ENCODE results near the gene RADX. TPM values are rescaled to one million over a fixed set of nuclear protein-coding genes. Genes with fewer than 3 reads are reported as not detected.

Gene RADX
- total RNA-seq, 3 donors from 2014 or later = 3.8 to 5.6 (median 4.2) TPM

DNA sequence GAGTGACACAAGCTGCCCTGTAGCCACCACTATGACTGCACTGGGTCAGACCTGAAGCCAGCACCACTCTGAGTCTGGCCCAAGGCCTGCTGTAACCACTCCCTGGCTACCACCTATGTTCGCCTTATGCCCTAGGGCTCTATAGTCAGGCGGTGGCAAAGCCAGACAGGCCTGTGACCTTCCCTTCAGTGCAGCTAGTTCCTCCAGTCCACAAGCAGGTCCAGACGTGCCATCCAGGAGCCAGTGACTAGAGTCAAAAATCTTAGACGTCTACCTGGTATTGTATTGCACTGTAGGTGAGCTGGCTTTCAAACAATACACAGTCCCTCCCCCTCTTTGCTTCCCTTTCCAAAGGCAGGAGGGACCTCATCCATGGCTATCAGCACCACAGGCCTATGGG lies 60.7 kb downstream of the RADX start:
- no peaks in the 10 kb centered on the region for H3K9me3 ChIP-seq
- H3K27me3 ChIP-seq = peaks cover 0 to 30% of the 10 kb centered on the region in 2 donors
- intact Hi-C loops (cut with DNase I; ENCODE audit: low total_unique reads) = no loop called here
- no peaks in the 10 kb centered on the region for H3K36me3 ChIP-seq
- no peak for DNase-seq (ENCODE audit: low spot score in 2 of 2)
- no peaks in the 10 kb centered on the region for H3K4me1 ChIP-seq
- H3K4me3 ChIP-seq = no peak overlapping the region
- H3K27ac ChIP-seq = no peak overlapping the region
- TF ChIP-seq, protein P1, sequence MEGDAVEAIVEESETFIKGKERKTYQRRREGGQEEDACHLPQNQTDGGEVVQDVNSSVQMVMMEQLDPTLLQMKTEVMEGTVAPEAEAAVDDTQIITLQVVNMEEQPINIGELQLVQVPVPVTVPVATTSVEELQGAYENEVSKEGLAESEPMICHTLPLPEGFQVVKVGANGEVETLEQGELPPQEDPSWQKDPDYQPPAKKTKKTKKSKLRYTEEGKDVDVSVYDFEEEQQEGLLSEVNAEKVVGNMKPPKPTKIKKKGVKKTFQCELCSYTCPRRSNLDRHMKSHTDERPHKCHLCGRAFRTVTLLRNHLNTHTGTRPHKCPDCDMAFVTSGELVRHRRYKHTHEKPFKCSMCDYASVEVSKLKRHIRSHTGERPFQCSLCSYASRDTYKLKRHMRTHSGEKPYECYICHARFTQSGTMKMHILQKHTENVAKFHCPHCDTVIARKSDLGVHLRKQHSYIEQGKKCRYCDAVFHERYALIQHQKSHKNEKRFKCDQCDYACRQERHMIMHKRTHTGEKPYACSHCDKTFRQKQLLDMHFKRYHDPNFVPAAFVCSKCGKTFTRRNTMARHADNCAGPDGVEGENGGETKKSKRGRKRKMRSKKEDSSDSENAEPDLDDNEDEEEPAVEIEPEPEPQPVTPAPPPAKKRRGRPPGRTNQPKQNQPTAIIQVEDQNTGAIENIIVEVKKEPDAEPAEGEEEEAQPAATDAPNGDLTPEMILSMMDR (IDR thresholded peaks at IDR 0.05) = no peak
- TF ChIP-seq POLR2AphosphoS5 (IDR thresholded peaks at IDR 0.05) (no peak), POLR2A (IDR thresholded peaks at IDR 0.05) (no peak)

DNA sequence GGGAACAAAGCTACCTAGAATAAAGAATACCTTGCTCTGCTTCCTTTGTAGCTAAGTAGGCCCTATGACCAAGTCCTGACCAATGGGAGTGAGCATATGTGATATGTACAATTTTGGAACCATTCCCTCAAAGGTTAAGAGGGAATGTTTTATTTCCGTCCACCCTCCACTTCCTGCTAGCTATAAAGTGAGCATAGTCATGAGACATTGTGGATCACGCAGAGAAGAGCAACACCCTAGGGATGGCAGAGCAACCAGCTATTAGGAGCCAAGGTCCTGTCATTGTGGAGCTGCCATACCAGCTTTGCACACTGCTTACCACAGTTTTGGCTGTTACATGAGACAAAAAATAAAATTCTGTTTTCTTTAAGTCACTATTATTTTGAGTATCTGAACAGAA lies 68.9 kb downstream of the RADX start:
- intact Hi-C loops (cut with DNase I; ENCODE audit: low total_unique reads) = no loop called here
- no peak overlapping the region for H3K4me3 ChIP-seq
- no peak overlapping the region for H3K27ac ChIP-seq
- peaks cover 0 to 60% of the 10 kb centered on the region in 2 donors for H3K27me3 ChIP-seq
- H3K9me3 ChIP-seq = no peaks in the 10 kb centered on the region
- TF ChIP-seq, protein P1 (IDR thresholded peaks at IDR 0.05) = no peak
- TF ChIP-seq POLR2AphosphoS5 (IDR thresholded peaks at IDR 0.05) = no peak
- no peak for TF ChIP-seq POLR2A (IDR thresholded peaks at IDR 0.05)
- no peak for DNase-seq (ENCODE audit: low spot score in 2 of 2)
- no peaks in the 10 kb centered on the region for H3K36me3 ChIP-seq
- H3K4me1 ChIP-seq = no peaks in the 10 kb centered on the region

DNA sequence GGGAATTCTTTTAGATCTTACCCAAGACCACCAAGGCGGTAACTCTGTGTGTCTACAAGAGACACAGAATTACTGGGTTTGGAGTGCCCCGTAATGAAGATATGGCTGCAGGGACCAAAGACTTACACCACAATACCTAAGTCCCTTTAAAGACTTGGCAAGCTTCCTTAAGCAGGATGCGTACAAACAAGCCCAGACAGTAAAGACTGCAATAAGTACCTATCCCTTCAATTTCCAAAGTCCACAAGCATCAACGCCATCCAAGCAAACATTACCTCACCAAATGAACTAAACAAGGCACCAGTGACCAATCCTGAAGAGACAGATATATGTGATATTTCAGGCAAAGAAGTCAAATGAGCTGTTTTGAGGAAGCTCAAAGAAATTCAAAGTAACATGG lies 72.4 kb downstream of the RADX start:
- no peak for DNase-seq (ENCODE audit: low spot score in 2 of 2)
- intact Hi-C loops (cut with DNase I; ENCODE audit: low total_unique reads) = no loop called here
- Histone ChIP-seq H3K36me3 (no peaks in the 10 kb centered on the region), H3K27me3 (peaks cover 0 to 41% of the 10 kb centered on the region in 2 donors), H3K27ac (no peak overlapping the region), H3K9me3 (no peaks in the 10 kb centered on the region), H3K4me1 (no peaks in the 10 kb centered on the region), H3K4me3 (no peak overlapping the region)
- TF ChIP-seq, protein P1 (IDR thresholded peaks at IDR 0.05) = no peak
- TF ChIP-seq POLR2A (IDR thresholded peaks at IDR 0.05) (no peak), POLR2AphosphoS5 (IDR thresholded peaks at IDR 0.05) (no peak)

DNA sequence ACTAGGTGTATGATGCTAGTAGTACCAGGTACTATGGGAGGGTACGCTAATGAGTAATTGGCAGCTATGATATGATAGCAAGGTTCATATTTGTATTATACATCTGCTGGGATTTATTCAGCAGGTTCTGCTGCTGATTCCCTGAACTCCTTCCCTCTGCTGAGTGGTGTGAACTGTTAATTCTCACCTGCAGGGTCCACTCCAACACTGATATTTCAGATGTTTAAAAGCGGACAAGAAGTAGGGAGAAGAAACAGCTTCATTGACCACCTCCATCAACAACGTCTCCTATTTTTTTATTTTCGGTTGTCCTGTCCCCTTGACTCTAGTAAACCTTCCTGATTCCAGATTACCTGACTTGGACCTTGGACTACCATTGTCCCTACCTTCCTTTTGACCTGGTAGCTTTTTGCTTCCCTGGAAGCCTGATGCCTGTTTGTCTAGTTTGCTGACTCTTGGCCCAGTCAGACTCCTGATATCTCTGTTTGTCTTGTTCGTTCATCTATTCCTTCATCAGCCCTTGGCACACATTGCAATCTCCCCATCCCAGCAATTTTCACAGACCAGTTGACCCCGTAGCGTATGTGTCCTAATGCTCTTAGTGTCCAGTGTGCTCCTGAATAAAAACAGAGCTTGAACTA lies 80.8 kb downstream of the RADX start:
- Histone ChIP-seq H3K27me3 (peaks cover 0 to 21% of the 10 kb centered on the region in 2 donors), H3K9me3 (no peaks in the 10 kb centered on the region), H3K36me3 (no peaks in the 10 kb centered on the region), H3K4me3 (no peak overlapping the region), H3K4me1 (no peaks in the 10 kb centered on the region), H3K27ac (no peak overlapping the region)
- no peak for DNase-seq (ENCODE audit: low spot score in 2 of 2)
- intact Hi-C loops (cut with DNase I; ENCODE audit: low total_unique reads) = no loop called here
- TF ChIP-seq, protein P1 (IDR thresholded peaks at IDR 0.05) = no peak
- TF ChIP-seq POLR2A (IDR thresholded peaks at IDR 0.05) (no peak), POLR2AphosphoS5 (IDR thresholded peaks at IDR 0.05) (no peak)

DNA sequence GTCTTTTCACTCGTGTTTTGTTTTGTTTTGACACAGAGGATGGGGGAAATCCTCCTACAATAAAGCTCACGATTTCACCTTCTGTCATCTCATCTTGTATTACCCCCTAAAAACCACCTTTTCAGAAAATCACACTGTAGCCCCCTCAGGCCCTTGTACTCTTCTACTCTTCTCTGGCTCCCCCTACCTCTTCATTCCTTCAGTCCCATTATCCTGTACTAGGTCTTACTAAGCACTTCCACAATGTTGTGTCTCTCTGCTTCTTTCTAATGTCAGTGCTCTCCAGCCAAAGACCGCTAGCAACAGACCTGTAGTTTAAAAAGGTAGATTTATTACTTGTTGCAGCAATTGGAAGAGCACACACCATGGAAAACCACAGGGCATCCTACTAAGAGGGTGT lies 84.7 kb downstream of the RADX start:
- no peak overlapping the region for H3K4me3 ChIP-seq
- no peaks in the 10 kb centered on the region for H3K36me3 ChIP-seq
- no peaks in the 10 kb centered on the region for H3K9me3 ChIP-seq
- no peaks in the 10 kb centered on the region for H3K4me1 ChIP-seq
- TF ChIP-seq POLR2A (IDR thresholded peaks at IDR 0.05) (no peak), POLR2AphosphoS5 (IDR thresholded peaks at IDR 0.05) (no peak)
- TF ChIP-seq, protein P1 (IDR thresholded peaks at IDR 0.05) = no peak
- DNase-seq (ENCODE audit: low spot score in 2 of 2) = no peak
- H3K27ac ChIP-seq = no peak overlapping the region
- peaks cover 0 to 33% of the 10 kb centered on the region in 2 donors for H3K27me3 ChIP-seq
- intact Hi-C loops (cut with DNase I; ENCODE audit: low total_unique reads) = no loop called here
